ENCODE measurements around the gene KCTD21.

DNA sequence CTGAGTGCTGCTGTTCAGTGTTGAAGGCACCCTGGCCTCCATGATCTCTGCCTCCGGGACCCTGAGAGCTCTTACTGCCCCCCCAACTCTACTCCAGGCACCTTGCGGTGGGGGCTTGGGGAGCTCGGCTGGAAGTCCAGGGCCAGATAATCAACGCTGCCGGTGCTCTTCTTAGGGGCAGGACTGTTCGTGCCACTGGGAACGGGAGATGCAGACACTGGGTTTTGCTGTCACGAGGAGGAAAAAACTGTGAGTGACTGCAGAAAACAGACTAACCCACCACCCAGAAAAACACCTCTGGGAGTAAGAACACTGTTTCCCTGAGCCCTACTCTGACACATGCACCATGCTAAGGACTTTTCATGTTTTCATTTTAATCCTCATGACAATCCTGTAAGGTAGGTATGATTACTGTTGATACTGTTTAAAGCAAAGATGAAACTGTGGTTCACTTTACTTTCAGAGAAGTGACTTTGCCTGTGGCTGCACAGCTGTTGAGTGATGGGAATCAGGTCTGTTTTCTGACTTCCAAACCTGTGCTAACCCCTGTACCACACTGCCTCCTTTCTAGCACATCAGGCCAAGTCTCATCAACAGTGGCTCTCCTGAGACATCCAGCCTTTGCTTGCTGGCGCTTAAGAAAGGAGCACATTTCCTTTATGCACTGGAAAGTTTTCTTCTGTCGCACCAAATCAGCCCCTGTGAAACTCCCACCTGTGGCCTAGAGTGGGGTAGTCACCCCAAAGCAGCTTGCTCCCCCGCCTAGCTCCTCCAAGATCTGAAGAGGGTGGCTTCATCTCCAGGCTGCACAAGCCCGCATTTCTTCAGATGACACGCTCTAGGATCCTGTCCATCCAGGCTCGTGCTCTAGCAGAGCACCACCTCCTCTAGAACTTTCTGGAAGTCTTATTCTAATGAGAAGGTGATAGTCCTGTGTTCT lies 32.1 kb upstream of the KCTD21 start:
- TF ChIP-seq POLR2AphosphoS5 (IDR thresholded peaks at IDR 0.05; ENCODE audit: low read depth, low read length) (no peak), TAF1 (IDR thresholded peaks at IDR 0.05; ENCODE audit: borderline replicate concordance, insufficient read depth, low read length) (no peak), SIN3A (IDR thresholded peaks at IDR 0.05; ENCODE audit: borderline replicate concordance, insufficient read depth, low read length) (no peak)
- TF ChIP-seq, protein P1, sequence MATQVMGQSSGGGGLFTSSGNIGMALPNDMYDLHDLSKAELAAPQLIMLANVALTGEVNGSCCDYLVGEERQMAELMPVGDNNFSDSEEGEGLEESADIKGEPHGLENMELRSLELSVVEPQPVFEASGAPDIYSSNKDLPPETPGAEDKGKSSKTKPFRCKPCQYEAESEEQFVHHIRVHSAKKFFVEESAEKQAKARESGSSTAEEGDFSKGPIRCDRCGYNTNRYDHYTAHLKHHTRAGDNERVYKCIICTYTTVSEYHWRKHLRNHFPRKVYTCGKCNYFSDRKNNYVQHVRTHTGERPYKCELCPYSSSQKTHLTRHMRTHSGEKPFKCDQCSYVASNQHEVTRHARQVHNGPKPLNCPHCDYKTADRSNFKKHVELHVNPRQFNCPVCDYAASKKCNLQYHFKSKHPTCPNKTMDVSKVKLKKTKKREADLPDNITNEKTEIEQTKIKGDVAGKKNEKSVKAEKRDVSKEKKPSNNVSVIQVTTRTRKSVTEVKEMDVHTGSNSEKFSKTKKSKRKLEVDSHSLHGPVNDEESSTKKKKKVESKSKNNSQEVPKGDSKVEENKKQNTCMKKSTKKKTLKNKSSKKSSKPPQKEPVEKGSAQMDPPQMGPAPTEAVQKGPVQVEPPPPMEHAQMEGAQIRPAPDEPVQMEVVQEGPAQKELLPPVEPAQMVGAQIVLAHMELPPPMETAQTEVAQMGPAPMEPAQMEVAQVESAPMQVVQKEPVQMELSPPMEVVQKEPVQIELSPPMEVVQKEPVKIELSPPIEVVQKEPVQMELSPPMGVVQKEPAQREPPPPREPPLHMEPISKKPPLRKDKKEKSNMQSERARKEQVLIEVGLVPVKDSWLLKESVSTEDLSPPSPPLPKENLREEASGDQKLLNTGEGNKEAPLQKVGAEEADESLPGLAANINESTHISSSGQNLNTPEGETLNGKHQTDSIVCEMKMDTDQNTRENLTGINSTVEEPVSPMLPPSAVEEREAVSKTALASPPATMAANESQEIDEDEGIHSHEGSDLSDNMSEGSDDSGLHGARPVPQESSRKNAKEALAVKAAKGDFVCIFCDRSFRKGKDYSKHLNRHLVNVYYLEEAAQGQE (IDR thresholded peaks at IDR 0.05; ENCODE audit: insufficient read depth in 1 of 2, low read depth in 2 of 2, low read length in 2 of 2) = no peak
